GM23248 (cell line): ENCODE measurements around the gene WRNIP1. TPM values are rescaled to one million over a fixed set of nuclear protein-coding genes. Genes with fewer than 3 reads are reported as not detected.

Source experiments
- DNase-seq: peaks from one replicate; pipeline ENCODE4 v3.0.0-alpha.2; 2015
- H2AFZ ChIP-seq: fragments of 200-600 bp; sonication (generic); 2 replicates; pipeline ENCODE4 v1.6.1; 2016; ENCODE audit warnings: antibody characterized with exemption
- H3F3A ChIP-seq: fragments of 200-600 bp; sonication (generic); 2 replicates; pipeline ENCODE4 v1.6.1; 2016; ENCODE audit warnings: mild to moderate bottlenecking, antibody characterized with exemption, mixed run types; ENCODE audit not compliant: insufficient read depth
- H3K27ac ChIP-seq: fragments of 200-600 bp; sonication (generic); 2 replicates; pipeline ENCODE4 v1.5.1; 2016; ENCODE audit warnings: mild to moderate bottlenecking
- H3K27me3 ChIP-seq: fragments of 200-600 bp; sonication (generic); replicated peaks from 2 replicates; pipeline ENCODE4 v1.6.1; 2016; ENCODE audit warnings: mild to moderate bottlenecking; ENCODE audit not compliant: insufficient read depth
- H3K36me3 ChIP-seq: fragments of 200-600 bp; sonication (generic); 2 replicates; pipeline ENCODE4 v1.6.1; 2016; ENCODE audit warnings: low read depth, mild to moderate bottlenecking
- H3K4me1 ChIP-seq: fragments of 200-600 bp; sonication (generic); 2 replicates; pipeline ENCODE4 v1.6.1; 2016; ENCODE audit warnings: mild to moderate bottlenecking; ENCODE audit not compliant: insufficient read depth
- H3K4me2 ChIP-seq: fragments of 200-600 bp; sonication (generic); one replicate; pipeline ENCODE4 v1.6.1; 2016; ENCODE audit warnings: mild to moderate bottlenecking; ENCODE audit not compliant: unreplicated experiment
- H3K4me3 ChIP-seq: fragments of 200-600 bp; sonication (generic); 2 replicates; pipeline ENCODE4 v1.5.1; 2016; ENCODE audit warnings: mild to moderate bottlenecking
- H3K79me2 ChIP-seq: fragments of 200-600 bp; sonication (generic); 2 replicates; pipeline ENCODE4 v1.6.1; 2016; ENCODE audit warnings: mild to moderate bottlenecking; ENCODE audit not compliant: insufficient read depth
- H3K9ac ChIP-seq: fragments of 200-600 bp; sonication (generic); 2 replicates; pipeline ENCODE4 v1.6.1; 2016; ENCODE audit warnings: mild to moderate bottlenecking
- H3K9me2 ChIP-seq: fragments of 200-600 bp; sonication (generic); 2 replicates; pipeline ENCODE4 v1.6.1; 2016; ENCODE audit warnings: mixed run types, mild to moderate bottlenecking, moderate library complexity; ENCODE audit not compliant: insufficient read depth
- H3K9me3 ChIP-seq: fragments of 200-600 bp; sonication (generic); one replicate; pipeline ENCODE4 v1.6.1; 2017; ENCODE audit warnings: low read depth
- H4K20me1 ChIP-seq: fragments of 200-600 bp; sonication (generic); 2 replicates; pipeline ENCODE4 v1.6.0; 2016; ENCODE audit not compliant: insufficient read depth
- EZH2 ChIP-seq: fragments of 200-600 bp; sonication (generic); IDR thresholded peaks from 2 replicates; pipeline ENCODE4 v1.6.1; 2018; ENCODE audit warnings: antibody characterized with exemption, mild to moderate bottlenecking; ENCODE audit not compliant: insufficient read depth, poor library complexity, severe bottlenecking
- EZH2phosphoT487 ChIP-seq: fragments of 200-600 bp; sonication (generic); IDR thresholded peaks from 2 replicates; pipeline ENCODE4 v1.6.1; 2018; ENCODE audit warnings: antibody characterized with exemption, moderate library complexity, mild to moderate bottlenecking, low read depth; ENCODE audit not compliant: insufficient read depth
- WGBS, 2 experiments: methylation state at CpG; one replicate each; pipeline ENCODE4 v1.1.6; 2015 to 2017; ENCODE audit warnings: low lambda C conversion rate in 2 of 2, low coverage in 1 of 2; ENCODE audit errors: missing lambda C conversion rate in 2 of 2; 5-methylcytosine and 5-hydroxymethylcytosine counted together
- in situ Hi-C: fragments of 300-500 bp; cut with MboI; formaldehyde crosslinking; loops from 2 replicates; pipeline ENCODE4 v1.15.0; 2020
- polyA plus RNA-seq: library from polyadenylated mRNA; unstranded; fragments of >200 nt; fragmentation: Nextera tagmentation; extraction: Ambion mirVana; gene quantifications from 2 replicates; pipeline ENCODE4 v1.2.1, GENCODE V29; 2016
- total RNA-seq: library from RNA; depleted of rRNA; stranded (reverse); fragments of >200 nt; shearing (Covaris generic); gene quantifications from 2 replicates; pipeline ENCODE4 v1.2.3, GENCODE V29; 2014

The WRNIP1 gene
- total and polyA plus RNA-seq, 2 experiments from 2014 or later = 17.0 to 63.1 TPM

DNA sequence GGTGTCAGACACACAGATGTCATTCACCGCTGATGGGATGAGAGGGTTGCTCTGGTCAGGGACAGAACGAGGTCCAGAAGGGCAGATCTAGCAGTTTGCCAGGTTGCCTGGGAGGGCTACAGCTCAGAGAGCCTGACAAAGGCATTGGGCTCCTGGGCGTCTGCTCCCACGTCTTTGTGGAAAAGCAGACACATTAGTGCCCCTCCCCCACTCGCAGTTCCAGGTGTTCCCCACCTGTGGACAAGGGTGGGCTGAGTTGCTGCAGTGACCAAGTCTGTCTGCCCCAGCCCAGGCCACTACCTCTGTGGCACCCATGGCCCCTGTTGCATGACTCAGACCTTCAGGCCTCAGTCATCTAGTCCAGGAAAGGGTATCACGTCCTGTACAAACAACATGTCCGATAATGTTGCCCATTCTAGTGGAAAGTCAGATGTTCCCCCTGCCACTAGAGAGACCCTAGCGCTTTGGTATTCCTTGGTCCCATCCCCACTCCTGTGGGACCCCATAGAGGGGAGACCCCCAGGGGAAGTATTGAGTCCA, 37.4 kb downstream of the WRNIP1 start:
- WGBS, 2 experiments = 76 to 78% methylated on average over 8 of the region's 8 CpGs
- H3K9ac ChIP-seq = no peak overlapping the region
- no peaks in the 10 kb centered on the region for H3K9me2 ChIP-seq
- TF ChIP-seq EZH2 (no peak), EZH2phosphoT487 (no peak)
- H3K4me1 ChIP-seq = no peaks in the 10 kb centered on the region
- no peaks in the 10 kb centered on the region for H3F3A ChIP-seq
- H3K79me2 ChIP-seq = no peaks in the 10 kb centered on the region
- H3K27ac ChIP-seq = no peak overlapping the region
- in situ Hi-C loops = no loop called here
- H3K4me2 ChIP-seq = no peak overlapping the region
- H2AFZ ChIP-seq = no peak overlapping the region
- no peaks in the 10 kb centered on the region for H3K9me3 ChIP-seq
- no peak overlapping the region for H3K4me3 ChIP-seq
- no peaks in the 10 kb centered on the region for H4K20me1 ChIP-seq
- no peak for DNase-seq
- H3K36me3 ChIP-seq = no peaks in the 10 kb centered on the region
- H3K27me3 ChIP-seq = no peaks in the 10 kb centered on the region

DNA sequence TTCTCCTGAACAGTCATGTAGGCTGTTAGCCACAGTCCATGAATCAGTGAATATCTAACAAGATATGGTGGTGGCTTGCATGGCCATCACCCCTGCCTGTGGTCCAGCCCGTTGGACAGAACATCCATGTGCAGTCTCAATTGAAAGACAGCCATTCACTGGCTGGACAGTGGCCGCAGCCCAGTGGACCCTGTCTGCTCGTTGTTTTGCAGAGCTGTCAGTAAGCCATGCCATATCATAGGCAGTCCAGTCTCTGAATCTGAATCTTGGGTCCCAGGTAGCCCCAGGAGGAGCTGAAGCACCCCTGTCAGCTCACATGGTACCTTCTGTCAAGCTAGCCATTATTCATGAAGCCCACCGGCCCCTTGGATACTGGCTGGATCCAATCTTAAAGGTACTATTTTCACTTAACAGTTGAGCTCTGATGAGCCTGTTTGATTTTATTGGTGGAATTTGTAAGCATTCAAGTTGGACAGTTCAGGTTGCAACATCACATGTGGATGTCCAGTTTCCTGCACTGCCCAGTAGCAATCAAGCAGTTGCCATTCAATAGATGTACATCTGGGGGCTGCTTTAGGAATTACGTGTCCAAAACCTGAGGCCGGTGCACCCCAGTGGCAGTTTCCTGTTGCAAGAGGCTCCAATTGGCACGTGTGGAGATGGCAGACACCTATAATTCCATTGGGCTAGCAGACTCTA, 38.7 kb downstream of the WRNIP1 start:
- TF ChIP-seq EZH2phosphoT487 = no peak
- no peak for TF ChIP-seq EZH2
- 94 to 99% methylated on average over 7 of the region's 7 CpGs for WGBS, 2 experiments
- Histone ChIP-seq H3F3A (no peaks in the 10 kb centered on the region), H4K20me1 (no peaks in the 10 kb centered on the region), H3K9me2 (no peaks in the 10 kb centered on the region), H3K36me3 (no peaks in the 10 kb centered on the region), H3K4me1 (no peaks in the 10 kb centered on the region), H3K27ac (no peak overlapping the region), H3K4me3 (no peak overlapping the region), H3K9me3 (no peaks in the 10 kb centered on the region), H2AFZ (no peak overlapping the region), H3K79me2 (no peaks in the 10 kb centered on the region), H3K9ac (no peak overlapping the region), H3K4me2 (no peak overlapping the region), H3K27me3 (no peaks in the 10 kb centered on the region)
- no peak for DNase-seq
- in situ Hi-C loops = no loop called here

DNA sequence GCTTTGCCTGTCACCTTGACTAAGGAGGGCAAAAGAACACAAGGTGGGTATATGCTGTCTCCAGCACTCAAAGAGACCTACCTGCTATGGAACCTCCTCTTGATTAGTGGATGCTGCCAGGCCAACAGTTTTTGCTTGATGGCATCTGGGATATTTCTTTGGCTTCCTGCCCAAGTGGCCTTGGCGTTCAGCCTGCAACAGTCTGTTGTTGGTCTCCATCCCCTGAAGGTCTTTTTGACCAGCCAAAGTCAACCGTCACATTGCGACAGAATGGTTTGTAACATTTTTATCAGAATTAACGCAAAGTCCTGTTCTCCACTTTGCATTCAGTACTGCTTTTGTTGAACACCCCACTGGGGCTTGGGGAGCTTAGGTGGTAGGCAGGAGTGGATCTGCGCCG, 39.3 kb downstream of the WRNIP1 start:
- in situ Hi-C loops = no loop called here
- Histone ChIP-seq H3K36me3 (no peaks in the 10 kb centered on the region), H3F3A (no peaks in the 10 kb centered on the region), H2AFZ (no peak overlapping the region), H3K9me2 (no peaks in the 10 kb centered on the region), H3K9ac (no peak overlapping the region), H4K20me1 (no peaks in the 10 kb centered on the region), H3K27me3 (no peaks in the 10 kb centered on the region), H3K27ac (no peak overlapping the region), H3K79me2 (no peaks in the 10 kb centered on the region), H3K4me2 (no peak overlapping the region), H3K4me1 (no peaks in the 10 kb centered on the region), H3K9me3 (no peaks in the 10 kb centered on the region), H3K4me3 (no peak overlapping the region)
- 89 to 90% methylated on average over 6 of the region's 6 CpGs for WGBS, 2 experiments
- no peak for TF ChIP-seq EZH2phosphoT487
- no peak for DNase-seq

DNA sequence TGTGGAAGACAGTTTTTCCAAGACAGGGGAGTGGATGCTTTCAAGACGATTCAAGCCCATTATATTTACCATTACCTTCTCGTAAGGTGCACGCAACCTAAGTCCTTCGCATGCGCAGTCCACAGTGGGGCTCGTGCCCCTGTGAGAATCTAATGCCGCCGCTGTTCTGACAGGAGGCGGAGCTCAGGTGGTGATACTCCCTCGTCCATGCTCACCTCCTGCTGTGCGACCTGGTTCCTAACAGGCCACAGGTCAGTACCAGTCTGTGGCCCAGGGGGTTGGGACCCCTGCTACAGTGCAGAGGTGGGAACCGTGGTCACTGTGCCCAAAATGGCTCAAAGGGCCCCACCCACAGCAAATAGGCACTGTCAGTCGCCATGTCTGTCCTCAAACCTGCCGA, 39.8 kb downstream of the WRNIP1 start:
- no peak overlapping the region for H3K9ac ChIP-seq
- H2AFZ ChIP-seq = no peak overlapping the region
- no peak overlapping the region for H3K27ac ChIP-seq
- H3F3A ChIP-seq = no peaks in the 10 kb centered on the region
- no peaks in the 10 kb centered on the region for H3K27me3 ChIP-seq
- in situ Hi-C loops = no loop called here
- 89 to 95% methylated on average over 13 to 14 of the region's 14 CpGs for WGBS, 2 experiments
- DNase-seq = no peak
- H3K36me3 ChIP-seq = no peaks in the 10 kb centered on the region
- no peaks in the 10 kb centered on the region for H3K9me2 ChIP-seq
- H3K79me2 ChIP-seq = no peaks in the 10 kb centered on the region
- no peak overlapping the region for H3K4me3 ChIP-seq
- H3K9me3 ChIP-seq = no peaks in the 10 kb centered on the region
- no peaks in the 10 kb centered on the region for H3K4me1 ChIP-seq
- TF ChIP-seq EZH2phosphoT487 = no peak
- no peak for TF ChIP-seq EZH2
- H4K20me1 ChIP-seq = no peaks in the 10 kb centered on the region
- H3K4me2 ChIP-seq = no peak overlapping the region
